Activated T-cell treated with anti-CD3 and anti-CD28 coated beads for 1 hour (primary cell): ENCODE measurements around the gene PCDHGC3.

Source experiments
- DNase-seq: peaks from one replicate; pipeline ENCODE4 v3.0.0-alpha.2; 2020; ENCODE audit warnings: low read depth

PCDHGC3 gene

DNA sequence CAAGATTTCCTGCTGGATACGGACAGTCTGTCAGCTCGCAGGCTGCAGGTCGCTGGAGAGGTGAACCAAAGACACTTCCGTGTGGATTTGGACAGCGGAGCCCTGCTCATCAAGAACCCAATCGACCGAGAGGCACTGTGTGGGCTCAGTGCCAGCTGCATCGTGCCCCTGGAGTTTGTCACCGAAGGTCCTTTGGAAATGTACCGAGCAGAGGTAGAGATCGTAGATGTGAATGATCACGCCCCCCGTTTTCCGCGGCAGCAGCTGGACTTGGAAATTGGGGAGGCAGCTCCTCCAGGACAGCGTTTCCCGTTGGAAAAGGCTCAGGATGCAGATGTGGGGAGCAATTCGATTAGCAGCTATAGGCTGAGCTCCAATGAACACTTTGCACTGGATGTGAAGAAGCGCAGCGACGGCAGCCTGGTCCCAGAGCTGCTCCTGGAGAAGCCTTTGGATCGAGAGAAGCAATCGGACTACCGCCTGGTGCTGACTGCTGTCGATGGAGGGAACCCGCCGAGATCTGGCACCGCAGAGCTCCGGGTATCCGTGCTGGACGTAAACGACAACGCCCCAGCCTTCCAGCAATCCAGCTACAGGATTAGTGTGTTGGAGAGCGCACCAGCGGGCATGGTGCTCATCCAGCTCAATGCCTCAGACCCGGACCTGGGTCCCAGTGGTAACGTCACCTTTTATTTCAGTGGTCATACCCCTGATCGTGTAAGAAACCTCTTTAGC, 9.7 kb downstream of the PCDHGC3 start:
- DNase-seq: no peak

DNA sequence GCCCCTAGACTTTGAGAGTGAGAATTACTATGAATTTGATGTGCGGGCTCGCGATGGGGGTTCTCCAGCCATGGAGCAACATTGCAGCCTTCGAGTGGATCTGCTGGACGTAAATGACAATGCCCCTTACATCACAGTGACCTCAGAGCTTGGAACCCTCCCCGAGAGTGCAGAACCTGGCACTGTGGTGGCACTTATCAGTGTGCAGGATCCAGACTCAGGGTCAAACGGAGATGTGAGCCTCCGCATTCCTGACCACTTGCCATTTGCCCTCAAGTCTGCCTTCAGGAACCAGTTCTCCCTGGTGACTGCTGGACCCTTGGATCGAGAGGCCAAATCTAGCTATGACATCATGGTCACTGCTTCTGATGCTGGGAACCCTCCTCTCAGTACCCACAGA, 10.3 kb downstream of the PCDHGC3 start:
- DNase-seq: no peak

DNA sequence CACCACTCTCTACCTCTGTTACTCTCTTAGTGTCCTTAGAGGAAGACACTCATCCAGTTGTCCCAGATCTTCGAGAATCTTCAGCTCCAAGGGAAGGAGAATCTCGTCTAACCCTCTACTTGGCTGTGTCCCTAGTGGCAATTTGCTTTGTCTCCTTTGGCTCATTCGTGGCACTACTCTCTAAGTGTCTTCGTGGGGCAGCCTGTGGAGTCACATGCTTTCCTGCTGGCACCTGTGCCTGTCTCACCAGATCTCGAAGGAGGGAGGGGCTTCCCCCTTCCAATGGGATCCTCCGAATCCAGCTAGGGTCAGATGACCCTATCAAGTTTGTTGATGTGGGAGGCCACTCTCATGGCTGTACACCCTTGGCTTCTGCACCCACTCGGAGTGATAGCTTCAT, 11.4 kb downstream of the PCDHGC3 start:
- DNase-seq: no peak

DNA sequence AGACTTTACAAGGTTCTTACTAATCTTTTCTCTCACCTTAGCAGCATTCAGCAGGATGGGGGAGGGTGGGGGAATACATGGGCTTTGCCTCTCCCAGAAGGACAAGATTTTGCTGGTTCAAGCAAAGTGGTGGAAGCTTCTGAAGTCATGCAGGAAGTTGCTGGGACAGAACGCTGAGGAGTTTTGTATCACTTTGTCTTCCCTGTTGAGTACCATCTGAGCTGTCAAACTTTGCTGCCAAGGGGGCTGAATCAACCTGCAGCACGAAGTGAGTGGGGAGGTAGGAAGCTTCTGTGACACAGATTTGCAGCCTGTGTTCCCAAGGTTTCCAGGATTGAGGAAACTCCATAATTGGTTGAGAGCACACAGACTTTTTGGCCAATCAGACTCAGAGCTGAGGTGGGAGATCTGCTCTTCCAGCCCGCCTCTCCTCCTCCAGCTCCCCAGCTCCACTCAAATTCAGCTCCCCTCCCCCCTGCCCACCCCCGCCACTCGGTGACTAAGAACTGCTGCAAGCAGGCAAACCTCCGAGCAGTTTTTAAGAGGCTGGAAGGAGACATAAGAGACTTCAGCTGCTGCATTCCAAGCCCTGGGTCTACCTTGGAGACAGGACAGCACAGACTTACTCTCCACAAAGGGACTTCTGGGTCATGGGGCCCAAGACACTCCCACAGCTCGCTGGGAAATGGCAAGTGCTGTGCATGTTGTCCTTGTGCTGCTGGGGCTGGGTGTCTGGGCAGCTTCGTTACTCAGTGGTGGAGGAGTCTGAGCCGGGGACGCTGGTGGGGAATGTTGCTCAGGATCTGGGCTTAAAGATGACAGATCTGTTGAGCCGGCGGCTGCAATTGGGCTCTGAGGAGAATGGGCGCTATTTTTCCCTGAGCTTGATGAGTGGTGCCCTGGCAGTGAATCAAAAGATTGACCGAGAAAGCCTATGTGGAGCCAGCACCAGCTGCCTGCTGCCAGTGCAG, 13.1 kb downstream of the PCDHGC3 start, which contains the start of gene PCDHGC5:
Gene PCDHGC5, plus strand, starts transcription at position 491 of the 971 bp plus-strand sequence. Its CDS starts 160 bp downstream, at position 651.
- DNase-seq: no peak

DNA sequence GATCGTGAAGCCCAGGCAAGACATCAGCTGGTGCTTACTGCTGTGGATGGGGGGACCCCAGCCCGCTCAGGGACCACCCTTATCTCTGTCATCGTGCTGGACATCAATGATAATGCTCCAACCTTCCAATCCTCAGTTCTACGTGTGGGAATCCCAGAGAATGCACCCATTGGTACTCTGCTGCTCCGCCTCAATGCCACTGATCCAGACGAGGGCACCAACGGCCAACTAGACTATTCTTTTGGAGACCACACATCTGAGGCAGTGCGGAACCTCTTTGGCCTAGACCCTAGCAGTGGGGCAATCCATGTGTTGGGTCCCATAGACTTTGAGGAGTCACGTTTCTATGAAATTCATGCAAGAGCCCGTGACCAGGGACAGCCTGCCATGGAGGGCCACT, 14.1 kb downstream of the PCDHGC3 start:
- no peak for DNase-seq

DNA sequence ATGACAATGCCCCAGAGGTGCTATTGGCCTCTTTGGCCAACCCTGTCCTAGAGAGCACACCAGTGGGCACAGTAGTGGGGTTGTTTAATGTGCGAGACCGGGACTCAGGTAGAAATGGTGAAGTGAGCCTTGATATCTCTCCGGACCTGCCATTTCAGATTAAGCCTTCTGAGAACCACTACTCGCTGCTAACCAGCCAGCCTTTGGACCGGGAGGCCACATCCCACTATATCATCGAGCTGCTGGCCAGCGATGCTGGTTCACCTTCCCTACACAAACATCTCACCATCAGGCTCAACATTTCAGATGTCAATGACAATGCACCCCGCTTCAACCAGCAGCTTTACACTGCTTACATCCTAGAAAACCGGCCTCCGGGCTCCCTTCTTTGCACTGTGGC, 14.5 kb downstream of the PCDHGC3 start:
- no peak for DNase-seq

DNA sequence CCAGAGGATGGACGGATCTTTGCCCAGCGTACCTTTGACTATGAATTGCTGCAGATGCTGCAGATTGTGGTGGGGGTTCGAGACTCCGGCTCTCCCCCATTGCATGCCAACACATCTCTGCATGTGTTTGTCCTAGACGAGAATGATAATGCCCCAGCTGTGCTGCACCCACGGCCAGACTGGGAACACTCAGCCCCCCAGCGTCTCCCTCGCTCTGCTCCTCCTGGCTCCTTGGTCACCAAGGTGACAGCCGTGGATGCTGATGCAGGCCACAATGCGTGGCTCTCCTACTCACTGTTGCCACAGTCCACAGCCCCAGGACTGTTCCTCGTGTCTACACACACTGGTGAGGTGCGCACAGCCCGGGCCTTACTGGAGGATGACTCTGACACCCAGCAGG, 15.0 kb downstream of the PCDHGC3 start:
- no peak for DNase-seq

DNA sequence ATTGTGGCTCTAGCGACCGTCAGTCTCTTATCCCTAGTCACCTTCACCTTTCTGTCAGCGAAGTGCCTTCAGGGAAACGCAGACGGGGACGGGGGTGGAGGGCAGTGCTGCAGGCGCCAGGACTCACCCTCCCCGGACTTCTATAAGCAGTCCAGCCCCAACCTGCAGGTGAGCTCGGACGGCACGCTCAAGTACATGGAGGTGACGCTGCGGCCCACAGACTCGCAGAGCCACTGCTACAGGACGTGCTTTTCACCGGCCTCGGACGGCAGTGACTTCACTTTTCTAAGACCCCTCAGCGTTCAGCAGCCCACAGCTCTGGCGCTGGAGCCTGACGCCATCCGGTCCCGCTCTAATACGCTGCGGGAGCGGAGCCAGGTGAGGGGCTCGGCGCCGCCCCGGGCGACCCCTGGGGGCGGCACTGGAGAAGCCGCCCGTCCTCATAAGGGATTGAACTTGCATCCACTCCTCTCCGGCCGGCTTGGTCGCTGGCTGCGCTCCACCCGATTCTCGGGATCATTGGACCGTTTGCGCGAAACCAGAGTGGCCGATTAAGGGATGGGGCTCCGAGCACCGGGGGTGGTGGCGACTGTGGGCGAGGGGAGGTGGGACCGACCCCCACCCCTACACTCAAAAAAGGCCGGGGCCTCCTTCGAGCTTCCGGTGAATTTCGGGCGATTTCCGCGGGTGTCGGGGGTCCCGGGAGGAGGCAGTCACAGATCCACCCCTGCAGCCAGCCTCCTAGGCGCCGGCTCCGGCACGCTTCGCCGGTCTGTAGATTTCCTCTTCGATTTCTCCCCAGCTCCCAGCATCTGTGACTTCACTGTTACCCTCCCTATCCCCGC, 15.8 kb downstream of the PCDHGC3 start:
- DNase-seq: no peak

DNA sequence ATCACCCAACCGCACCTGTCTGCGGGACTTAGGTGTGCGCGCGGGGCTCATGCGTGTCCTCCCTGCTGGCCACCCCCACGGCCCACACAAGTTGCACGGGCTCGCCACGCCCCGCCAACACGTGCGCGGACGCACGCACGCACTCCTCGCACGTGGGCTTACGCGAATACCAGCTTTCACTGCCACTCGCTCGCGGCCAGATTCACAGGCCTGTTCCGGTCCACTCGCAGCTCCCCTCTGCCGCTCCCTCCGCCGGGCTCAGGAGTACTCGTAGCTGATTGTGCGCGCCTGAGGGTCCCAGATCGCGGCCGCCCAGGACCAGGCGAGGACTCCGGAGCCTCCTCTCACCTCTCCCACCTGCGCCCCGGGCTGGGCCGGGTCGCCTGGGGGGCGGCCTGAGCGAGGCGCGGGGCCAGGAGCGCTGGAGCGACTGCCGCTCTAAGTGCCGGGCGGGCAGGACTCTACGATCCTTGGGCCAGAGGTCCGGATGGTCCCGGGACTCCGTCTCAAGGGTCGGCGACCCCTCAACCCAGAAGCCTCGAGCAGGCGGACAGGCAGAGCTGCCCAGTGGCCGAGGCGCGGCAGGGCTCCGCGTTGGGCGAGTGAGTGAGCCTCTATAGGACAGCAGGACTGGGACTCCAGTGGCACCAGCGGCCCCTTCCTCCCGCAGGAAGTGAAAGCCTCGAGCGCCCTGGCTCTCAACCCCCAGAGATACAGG, 16.6 kb downstream of the PCDHGC3 start:
- DNase-seq: no peak

DNA sequence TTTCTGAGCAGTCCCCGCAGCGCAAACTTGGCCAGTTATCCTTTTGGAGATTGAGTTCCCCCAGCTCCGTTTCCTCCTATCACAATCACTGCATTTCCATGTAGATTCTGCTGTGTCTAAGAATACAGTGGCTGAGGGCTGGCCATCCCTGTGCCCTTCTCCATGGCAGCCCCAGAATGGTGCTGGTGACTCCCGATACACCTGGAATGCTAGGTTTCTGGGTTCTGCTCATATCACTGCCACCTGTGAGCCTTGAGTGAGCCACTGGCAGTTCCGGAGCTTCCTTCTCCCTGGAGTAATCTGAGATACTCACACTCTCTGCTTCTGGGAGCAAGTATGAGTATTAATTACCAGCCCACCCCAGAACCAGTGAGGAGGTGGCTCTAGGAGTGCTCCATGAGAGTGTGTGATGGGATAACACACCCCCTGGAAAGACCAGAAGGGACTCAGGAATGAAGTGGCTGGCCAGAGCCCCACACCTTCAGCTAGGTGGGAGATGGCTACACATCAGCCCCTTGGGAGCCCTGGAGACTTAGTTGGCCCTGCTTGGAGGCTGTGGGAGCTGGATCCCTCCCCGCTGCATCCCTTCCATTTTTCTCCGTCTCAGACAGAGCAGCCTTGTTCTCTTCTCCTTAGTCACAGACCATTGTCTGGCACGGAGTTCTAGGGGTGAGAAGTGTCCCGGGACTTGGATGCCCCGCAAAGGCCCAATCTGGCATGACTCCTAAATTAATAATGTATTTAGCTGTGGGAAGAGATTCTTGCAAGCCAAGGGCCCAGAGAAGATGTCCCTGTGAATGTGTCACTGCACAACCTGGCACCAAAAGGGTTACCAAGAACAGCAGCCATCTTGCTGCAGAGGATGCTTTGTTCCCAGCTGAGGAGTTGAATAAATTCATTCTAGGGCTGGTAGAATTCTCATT, 18.0 kb downstream of the PCDHGC3 start:
- no peak for DNase-seq

DNA sequence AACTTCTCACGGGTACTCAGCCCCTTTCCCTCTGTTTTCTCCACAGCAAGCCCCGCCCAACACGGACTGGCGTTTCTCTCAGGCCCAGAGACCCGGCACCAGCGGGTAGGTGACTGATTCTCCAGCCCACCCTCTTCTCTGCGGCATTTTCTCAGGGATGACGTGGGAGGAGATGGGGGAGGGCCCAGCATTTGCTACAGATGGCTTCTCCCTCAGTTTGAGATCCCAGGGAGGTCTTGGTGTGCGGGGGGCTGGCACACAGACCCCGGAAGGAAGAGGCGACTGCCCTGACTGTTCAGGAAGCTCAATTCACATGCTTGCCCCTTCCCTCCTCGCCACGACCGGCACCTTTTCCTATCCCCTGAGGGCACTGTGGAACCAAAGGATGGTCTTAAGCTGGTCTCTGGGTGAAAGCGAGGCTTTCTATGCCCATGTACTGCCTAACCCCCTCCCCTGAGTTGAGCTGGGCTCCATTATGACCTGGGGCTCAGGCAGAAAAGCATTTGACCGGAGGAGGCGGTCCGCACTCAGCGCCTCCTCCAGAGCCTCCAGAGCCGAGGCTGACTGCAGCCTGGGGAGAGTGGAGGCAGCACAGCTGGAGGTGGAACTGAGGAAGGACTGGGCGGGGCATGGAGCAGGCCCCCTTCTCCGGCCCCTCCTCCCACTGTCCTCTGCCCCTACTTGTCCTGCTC, 19.1 kb downstream of the PCDHGC3 start:
- no peak for DNase-seq

DNA sequence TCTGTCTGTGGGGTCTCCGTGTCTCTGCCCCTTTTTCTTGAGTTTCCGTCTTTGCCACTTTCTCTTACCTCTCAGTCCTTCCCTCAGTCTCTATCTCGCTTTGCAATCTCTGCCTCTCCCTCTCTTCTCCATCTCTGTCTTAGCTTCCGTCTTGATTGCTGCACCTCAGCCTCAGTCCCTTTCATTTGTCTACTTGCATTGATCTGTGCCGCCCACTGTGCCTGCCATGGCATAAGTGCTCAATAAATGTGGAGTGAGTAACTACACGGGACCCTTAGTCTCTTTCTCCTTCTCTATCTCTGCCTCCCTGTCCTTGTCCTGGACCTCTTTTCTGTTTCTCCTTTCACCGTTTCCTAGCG, 19.7 kb downstream of the PCDHGC3 start:
- no peak for DNase-seq

DNA sequence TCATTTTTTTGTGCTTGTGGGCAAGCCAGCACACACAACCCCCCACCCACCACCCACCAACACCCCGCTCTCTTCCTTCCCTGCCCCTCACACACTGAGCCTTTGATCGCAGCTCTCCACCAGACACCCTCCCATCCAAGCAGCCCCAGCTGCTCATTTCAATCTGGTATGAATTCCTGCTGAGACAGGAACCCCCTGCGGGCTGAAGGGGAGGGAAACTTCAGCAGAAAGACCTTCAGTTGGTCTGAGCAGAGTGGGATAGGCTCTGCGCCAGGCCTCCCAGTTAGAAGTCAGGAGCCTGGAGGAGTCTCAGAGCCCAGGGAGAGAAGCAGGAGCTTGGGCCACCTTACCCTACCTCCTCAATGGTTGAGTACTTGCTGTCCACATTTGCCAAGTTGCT, 20.3 kb downstream of the PCDHGC3 start:
- no peak for DNase-seq

DNA sequence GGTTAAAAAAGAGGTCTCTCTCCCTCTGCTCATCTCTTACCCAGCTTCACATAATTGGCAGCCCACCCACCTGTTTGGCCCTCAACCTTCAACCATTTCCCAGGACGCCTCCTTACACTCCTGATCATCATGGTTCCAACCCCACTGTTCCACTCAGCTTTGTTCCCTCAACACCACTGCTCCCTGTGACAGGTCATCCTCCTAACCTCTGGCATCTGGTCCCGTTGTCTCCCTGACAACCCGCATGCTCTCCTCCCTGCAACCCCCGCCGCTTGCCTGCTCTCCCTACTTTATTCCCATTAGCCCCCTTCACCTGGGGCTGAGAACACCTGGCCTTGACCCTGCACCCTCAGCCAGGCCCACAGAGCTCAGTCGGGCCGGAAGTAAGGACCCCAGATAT, 26.0 kb downstream of the PCDHGC3 start:
- DNase-seq: no peak

DNA sequence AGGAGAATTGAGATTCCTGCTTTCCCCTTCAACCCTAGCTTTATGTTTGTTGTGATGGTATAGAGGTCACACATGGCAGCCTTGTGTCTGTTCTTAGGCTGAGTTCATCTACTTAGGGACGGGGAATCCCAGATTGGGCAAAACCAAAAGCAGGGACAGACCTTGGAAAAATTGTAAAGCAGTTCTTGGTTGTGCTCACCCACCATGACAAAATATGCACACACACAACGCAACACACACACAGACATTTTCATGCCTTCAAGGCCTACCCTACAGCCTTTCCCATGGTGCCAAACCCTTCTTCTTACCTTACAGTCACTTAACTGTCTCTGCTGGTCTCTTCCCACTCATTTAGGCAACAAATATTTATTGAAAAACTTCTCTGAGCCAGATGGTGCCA, 27.9 kb downstream of the PCDHGC3 start:
- DNase-seq: no peak

DNA sequence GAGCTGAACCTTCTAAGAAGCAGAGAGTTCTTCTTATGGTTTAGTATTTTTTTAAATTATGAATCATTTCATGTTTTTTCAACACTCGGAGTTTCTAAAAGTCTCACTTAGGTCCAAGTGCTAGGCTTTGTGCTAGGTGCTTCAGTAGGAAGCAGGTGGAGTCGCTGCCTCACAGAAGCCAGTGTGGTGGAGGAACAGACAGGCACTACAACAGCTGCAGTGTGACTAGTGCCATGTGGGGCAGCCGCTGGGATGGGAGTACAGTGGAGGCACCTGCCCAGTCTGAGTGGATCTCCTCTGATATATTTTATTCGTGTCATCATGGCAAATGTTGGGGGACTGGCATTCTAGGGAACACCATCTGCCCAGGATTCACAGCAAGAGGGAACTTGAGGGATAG, 28.4 kb downstream of the PCDHGC3 start:
- DNase-seq: no peak

DNA sequence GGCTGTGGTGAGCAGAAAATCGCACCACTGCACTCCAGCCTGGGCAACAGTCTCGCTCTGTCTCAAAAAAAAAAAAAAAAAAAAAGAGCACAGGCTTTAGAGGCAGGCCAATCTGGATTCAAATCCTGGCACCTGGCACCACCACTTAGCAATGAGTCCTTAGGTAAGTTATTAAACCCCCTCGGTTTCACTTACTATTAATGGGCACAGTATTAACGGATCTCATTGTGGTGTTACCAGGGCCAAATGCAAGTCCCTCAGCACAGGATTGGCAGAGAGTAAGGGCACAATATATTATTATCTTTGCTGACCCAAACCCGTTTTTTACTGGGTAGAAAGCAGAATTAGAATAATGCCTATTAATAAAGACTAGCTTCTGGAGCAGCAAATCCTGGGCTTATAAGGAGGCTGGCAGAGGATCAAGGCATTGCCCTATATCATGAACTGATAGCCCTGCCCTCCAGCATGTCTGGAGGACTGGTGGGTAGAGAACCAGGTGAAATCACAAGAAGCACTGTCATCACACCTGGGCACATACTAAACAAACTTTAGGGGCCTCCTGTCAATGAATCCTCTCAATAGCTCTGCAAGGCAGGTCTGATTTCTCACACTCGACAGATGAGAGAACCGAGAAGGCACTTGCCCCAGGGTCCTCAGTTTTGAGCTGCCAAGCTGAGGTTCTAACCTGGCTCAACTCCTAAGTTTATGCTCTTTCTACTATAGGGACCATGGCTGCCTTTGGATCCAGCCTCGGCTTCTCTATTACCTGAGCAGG, 30.8 kb downstream of the PCDHGC3 start:
- no peak for DNase-seq

DNA sequence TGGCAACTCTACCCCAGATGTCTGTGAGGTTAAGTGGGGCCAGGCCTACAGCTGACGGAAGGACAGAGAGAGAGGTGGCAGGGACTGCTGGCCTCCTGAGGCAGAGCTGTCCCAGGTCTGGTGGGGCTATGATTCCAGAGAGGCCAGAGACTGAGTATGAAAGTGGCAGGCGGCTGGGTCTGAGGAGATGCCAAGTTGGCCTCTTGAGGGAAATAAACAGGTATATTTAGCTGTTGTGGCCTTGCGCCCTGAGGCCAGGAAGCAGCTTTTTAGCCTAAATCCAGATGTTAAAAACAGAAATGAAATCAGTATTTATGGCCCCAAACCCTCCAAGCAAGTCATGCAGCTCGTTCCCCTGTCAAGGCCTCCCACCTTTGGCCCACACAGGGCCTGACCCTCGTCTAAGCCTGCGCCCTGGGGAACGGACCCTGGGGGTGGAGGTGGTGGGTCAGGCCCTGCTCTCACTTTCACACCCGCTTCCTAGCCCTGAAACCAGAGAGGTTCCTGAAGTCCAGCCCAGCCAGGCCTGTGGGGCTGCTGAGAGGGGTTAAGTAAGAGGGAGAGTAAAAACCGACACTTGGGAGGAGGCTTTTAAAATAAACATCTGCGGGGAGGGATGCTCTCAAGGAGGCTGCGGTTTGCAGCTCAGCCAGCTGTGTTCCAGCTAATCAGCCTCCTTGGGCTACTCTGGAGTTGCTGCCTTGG, 31.8 kb downstream of the PCDHGC3 start:
- no peak for DNase-seq

DNA sequence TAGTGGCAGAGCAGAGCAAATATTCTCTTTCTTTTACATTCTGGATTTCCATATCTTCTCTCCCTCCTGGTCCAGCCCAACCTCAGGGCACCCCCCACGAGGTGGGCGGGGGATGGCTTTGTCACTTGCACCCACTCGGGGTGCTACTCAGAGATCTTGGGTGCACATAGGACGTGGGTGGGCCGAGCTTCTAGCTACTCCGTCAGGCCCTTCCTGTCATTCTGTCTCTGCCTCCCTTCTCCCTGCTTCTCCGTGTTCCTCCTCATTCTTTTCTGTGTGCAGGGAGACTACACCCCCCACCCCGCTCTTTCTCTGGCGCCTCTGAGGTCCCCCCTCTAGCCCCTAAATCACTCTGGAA, 32.7 kb downstream of the PCDHGC3 start:
- no peak for DNase-seq
